IPS-11a (cell line): ENCODE data around the gene CDH4.

Experiments
- H3K4me3 ChIP-seq: one replicate; pipeline ENCODE4 v1.5.1; 2013; ENCODE audit warnings: low read depth, low read length, control low read depth

CDH4 gene

DNA sequence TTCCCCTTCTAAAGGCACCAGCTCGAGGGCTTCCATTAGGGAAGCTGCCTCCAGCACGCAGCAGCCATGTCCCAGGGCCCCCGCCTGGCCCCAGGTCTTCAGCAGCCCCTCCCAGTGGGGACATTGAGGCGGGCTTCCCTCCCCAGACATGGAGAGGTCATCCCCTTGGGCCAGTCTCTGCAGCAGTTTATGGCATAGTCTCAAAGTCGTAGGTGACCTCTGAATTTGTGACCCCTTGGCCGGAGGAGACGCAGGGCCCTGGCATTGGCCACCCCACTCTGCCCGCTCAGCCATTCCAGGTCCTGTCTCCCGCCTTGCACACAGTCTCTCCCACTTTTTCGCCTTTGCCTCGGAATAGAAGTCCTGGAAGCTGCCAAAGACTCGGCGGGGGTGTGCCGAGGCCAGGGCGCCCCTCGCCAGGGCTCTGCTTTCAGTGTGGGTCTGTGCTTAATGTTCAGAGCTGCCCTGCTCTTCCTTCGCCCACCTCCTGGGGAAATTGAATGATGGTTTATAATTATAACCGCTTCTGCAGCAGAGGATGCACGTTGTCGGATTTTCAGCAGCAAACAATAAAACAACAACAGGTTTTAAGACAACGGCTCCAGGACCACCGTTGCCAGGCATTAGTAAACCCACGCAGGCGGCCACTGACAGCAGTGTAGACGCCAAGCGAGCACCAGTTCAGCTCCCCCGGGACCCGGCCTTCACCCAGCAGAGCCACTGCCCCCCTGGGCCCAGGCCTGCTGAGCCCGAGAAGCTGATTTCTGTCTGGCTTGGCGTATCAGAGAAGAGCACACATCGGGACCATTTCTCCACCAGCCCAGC is 626.6 kb downstream of the CDH4 start:
- no peak overlapping the region for H3K4me3 ChIP-seq

DNA sequence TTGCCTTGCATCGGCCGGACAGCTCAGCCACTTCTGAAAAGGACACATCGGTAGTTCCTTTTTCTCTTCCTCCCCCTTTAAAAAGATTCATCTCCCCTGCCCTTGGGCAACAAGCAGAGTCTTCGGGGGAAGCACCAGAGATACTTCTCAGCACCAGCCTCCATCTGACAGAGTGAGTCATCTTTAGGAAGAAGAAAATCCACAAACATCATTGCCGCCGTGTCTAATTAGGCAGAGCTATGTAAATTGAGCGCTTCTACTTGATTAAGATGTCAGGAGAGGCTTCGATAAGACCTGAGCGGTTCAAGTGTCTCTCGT is 627.2 kb downstream of the CDH4 start:
- no peak overlapping the region for H3K4me3 ChIP-seq

DNA sequence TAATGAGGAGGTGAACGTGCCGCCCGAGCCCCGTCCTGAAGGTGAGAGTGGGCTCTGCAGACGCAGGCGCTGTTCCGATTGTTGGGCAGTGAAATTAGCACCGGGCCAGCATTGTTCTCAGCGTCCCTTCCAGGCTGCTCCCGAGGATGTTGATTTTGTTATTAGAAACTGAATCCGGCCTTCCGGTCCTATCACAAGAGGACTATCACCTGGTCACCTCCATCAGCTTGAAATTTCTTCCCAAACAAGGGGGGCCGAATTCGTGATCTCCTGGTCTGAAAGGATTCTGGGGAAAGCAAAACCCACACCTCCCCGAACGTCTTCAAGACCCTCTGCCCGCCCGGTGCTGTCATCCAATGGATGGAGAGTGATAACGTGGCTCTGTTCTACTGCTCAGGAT is 627.6 kb downstream of the CDH4 start:
- no peak overlapping the region for H3K4me3 ChIP-seq

DNA sequence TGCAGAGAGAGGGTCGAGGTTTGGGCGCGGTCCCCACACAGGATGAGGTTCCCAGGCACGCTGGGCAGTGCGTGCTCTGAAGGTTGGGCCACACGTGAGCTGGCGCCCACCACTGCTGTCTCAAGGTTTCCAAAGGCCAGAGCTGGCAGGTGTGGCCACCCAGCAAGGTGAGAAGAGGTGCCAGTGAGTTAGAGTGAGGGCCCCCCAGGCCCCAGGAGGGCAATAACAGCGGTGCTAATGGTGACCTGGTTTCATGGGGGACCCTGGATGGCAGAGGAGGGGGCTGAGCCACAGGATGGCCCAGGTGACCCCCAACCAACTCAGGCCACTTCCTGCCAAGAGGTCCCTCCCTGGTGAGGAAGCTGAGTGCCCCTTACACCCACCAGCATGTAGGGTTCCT is 628.6 kb downstream of the CDH4 start:
- H3K4me3 ChIP-seq = no peak overlapping the region

DNA sequence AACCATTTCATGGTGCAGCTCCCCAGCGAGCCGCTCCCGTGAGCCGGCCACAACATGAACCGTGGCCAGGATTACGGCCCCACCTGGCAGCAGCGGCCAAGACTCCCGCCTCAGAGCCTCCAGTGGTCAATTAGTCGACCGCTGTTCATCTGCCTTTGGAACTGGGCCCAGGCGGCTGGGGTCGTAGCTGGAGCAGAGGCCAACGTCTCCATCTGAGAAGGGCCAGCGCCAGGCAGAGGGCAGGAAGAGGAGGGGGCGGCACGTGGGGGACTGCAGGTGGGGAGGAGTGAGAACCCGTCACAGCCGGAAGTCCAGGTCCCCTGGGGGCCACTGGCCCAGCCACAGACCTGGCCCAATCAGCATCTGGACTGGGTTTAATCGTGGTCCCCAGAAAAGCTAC is 629.4 kb downstream of the CDH4 start:
- no peak overlapping the region for H3K4me3 ChIP-seq

DNA sequence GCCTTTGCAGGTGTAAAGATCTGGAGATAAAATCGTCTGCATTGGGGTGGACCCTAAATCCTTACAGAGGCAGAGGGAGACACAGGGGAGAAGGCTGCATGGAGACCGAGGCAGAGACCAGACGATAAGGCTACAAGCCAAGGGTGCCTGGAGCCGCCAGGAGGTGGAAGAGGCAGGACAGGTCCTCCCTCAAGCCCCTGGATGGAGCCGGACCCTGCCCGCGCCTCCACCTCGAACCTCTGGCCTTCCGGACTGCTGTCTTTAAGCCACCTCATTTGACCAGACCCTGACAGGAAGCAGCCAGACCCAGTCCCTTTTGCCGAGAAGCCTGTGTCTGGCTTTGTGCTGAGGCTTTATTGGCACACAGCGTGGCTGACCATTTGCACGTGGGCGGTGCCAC is 629.8 kb downstream of the CDH4 start:
- no peak overlapping the region for H3K4me3 ChIP-seq

DNA sequence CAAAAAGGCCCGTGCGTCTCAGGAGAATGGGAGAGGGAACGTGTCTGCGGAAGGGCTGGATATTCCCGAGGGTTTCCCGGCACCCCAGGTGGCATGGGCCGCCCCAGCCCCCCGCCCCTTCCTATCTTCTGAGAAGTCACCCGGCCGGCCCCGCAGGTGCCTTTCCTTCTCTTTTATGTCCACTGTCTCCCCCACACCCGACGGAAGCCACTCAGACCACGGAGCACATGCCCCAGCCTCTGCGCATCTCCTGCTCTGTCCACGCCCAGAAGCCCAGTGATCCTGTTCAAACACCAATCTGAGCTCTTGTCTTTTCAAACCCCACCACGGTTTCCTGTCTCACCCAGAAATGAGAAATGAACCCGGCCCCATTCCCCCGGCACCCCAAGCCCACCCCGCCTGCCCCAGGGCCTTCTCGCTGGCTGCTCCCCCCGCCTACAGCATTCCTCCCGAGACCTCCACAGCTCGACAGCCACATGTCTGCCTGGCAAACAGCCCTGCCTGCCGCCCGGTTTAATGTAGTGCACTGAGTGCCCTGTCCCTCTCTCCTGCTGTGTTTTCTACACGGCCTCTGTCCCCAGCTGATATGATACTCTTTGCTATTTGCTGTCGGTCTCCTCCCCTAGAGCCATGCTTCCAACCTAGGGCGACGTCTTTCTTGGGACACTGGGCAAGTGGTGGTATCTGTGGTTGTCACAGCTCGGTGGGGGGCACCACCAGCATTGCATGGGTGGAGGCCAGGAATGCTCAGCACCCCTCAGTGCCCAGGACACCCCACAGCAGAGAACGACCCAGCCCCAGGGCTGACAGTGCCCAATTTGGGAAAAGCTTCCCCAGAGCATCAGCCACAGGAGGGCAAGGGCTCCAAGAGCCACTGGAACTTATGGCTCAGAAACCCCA is 630.9 kb downstream of the CDH4 start:
- H3K4me3 ChIP-seq = no peak overlapping the region

DNA sequence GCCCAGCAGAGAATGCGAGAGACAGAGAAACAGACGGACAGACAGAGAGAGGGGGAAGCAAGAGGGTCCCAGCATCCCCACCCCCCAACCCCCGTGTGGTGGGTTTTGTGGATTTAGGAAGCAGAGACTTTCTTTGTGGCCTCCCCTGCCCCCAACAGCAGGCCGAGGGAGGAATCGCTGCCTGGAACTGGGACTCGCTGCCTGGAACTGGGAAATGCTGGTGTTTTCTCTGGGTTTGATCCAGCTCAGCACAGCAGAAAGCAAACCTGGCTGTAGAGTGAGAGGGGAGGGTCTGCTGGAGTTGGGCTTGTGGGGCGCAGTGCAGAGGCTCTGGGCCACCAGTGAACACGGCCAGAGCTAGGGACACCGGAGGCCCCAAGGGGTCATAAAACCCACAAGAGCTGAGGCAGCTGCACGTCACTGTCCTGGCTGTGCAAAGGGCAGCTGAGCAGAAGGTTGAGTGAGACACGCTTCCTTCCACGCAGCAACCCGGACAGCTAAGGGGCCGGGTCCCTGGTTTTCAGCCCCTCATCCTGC is 631.9 kb downstream of the CDH4 start:
- no peak overlapping the region for H3K4me3 ChIP-seq

DNA sequence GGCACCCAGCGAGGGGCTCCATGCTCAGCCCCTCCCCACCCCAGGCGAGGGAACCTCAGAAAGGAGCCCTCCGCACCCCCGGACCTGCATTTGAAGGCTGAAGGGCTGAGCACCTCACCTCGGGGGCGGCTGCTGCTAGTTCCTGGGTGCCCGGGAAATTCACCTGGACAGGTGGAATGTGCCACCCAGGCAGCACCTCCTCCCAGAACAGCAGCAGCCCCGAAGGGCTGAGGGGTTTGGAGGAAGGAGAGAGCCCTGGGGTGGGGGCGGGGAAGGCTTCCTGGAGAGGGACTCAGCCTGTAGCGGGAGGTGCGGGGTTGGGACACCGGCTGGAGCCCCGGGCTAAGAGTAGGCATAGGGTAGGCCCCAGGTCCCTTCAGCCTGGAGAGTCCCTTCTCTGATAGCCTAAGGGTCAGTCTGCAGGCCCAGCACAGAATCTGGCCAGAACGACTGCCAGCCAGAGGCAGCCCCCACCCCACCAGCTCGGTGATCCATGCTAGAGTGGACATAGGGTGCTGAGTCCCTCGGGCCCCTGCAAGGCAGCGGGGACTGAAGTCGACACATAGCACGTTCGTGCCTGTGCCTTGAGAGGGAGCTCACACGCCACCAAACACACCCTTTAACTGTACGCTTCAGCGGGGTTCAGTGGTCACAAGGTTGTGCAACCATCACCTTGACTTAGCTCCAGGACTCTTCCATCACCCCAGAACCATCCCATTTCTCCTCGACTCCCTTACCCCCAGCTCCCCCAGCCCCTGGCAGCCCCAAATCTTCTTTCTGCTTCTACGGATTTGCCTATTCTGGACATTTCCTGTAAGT is 632.7 kb downstream of the CDH4 start:
- no peak overlapping the region for H3K4me3 ChIP-seq

DNA sequence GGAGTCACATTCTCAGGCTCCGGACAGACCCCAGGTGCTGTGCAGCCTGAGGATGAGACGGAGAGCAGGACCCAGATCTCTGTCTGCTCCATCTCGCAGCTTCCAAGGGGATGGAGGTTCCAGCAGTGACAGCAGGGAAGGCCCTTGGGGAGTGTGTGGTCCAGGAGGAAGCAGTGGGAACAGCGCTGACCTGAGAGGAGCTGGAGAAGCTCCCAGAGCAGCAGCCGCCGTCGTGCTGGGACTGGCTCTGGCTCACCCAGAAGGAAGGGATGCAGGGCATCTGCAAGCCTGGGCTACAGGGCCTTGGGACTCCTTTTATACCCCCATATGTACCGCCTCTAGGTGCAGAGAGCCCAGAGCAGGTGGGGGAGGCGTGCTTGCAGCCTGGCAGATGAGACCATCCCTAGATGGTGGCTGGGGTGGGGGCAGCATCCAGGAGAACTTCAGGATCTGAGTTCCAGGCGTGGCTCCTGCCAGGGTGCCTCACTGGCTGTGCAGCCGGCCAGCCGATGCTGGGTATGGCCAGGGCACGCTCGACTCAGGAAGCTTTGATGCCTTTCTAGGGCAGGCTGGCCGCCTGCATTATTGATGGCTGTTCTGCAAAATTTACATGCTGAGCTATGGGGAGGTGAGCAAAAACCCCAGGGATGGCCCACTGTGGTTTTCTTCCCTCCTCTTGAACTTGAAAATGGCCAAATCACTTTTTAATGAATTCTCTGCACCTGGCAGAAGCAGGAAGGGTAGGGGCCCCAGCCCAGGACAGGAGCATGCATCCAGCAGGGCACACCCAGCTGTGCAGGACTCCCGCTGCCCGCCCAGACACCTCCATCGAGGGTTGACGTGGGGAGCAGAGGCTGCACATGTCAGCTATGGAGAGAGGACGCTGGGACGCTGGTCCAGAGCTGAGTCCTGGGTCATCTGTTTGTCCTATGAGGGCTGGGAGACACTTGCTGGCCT is 634.0 kb downstream of the CDH4 start:
- no peak overlapping the region for H3K4me3 ChIP-seq

DNA sequence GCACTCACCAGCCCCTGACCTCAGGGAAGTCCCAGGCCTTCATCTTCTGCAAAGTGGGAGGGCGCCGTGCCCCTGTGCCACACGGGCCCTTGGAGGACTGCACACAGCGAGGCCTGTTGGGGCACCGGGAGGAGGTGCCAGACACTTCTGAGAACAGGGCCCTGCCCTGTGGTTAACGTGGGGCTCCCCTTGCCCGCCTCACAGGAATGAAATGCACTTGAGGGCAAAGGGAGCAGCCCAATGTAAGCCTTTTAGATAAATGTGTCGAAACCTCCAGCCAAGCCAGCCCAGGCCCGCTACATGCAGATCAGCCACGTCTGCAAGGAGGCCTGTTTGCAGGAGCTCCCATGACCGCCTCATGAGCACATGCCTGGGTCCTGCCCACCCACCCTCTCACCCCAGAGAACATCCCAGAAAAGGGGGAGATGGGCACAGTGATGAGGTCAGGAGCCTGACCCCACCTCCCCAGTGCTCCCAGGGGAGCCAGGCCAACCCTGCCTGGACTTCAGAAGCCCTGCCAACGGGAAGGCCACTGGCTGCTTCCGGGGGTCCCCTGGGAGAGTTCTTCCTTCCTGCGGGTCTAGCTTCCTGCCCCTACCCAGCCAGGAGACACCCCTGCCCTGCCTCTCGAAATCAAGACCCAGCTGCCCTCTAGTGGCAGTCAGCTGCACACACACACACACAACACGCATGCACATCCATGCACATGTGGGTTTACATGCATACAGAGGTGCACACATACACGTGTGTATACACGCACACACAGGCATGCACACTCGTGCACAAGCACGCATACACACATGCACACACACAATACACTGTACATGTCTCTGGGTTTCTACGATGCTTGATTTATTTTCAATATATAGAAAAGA is 634.9 kb downstream of the CDH4 start:
- H3K4me3 ChIP-seq = no peak overlapping the region

DNA sequence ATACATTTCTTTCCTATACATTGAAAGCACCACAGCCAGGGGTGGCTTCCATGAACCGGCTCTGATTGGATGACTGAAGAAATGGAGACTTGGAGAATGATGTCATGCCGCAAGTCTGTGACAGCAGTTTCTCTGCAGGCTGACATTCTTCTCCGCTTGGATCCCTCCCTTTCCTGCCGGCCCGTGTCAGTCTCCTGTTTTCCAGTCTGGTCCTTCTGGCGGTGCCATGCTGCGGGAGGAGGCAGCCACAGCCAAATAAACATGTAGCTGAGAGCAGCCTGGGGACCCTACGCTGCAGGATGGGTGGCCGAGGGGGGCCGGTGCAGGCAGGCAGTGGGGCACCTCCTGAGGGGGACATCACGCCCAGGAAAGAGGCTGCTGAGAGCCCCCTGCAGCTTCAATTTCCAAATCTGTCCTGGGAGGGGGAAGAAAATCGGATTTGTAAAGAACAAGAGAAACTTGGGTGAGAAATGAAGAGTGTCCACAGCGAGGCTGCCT is 635.6 kb downstream of the CDH4 start:
- no peak overlapping the region for H3K4me3 ChIP-seq

DNA sequence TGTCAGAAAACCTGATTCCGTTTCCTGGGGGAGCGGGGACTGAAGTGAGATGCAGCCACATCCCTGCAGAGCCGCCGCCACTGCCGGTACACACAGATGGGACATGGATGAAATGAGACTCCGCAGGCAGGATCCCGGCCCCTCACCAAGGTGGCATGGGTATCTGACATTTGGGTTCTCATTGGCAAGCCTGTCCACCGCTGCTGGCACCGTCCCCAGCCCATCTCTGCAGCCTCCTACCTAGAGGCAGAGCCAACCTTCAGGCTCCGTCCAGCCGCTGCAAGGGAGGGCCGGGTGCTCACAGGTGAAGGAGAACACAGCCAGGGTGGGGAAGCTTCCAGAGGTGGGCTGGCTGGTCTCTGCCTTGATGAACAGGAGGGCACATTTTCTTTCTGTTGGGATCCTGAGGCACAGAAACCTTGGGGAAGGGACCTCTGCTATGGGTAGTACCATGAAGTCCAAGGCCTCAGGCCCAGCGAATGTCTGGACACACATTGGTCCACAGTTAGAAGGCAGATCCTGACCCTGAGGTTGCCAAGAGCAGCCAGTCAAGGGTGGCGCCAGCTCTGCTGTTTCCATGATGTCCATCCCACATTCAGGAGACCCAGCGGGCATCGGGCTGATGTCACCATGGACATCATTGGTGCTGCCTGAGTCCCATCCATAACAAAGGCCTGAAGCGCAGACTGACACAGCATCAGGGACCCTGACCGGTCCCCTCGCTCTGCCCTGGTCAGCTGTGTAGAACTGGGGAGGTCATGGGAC is 636.2 kb downstream of the CDH4 start:
- H3K4me3 ChIP-seq = no peak overlapping the region

DNA sequence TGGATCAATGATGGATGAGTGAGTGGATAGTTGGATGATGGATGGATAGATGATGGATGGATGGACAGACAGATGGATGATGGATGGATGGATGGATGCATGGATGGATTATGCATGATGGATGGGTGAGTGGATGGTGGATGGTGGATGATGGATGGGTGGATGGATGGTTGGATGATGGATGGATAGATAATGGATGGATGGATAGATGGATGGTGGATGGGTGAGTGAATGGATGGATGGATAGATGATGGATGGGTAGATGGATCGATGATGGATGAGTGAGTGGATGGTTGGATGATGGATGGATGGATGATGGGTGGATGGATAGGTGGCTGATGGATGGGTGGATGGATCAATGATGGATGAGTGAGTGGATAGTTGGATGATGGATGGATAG is 637.6 kb downstream of the CDH4 start:
- H3K4me3 ChIP-seq = no peak overlapping the region

DNA sequence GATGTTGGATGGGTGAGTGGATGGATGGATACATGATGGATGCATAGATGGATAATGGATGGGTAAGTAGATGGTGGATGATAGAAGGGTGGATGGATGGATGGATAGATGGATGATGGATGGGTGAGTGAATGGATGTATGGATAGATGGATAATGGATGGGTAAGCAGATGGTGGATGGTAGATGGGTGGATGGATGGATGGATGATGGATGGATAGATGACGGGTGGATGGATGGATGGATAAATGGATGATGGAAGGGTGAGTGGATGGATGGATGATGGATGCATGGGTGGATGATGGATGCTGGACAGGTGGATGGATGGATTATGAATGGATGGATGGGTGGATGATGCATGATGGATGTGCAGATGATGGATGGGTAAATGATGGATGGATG is 638.1 kb downstream of the CDH4 start:
- no peak overlapping the region for H3K4me3 ChIP-seq

DNA sequence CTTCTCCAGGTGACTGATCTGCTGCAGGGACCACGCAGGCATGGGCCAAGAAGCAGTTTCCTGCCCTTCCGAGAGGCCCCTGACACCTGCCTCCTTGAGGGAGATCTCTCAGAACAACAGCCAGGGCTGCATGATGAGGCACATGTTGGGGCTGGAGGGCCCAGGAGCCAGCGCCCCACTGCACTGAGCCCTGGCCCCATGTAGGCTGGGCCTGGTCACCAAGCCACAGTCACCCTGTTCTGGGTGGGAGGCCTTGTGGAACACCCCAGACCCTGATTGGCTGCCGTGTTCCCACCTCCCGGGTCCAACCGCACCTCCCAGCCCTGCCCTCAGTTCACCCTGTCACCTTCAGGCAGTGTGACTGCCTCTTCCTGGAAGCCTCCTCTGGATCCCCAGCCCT is 639.4 kb downstream of the CDH4 start:
- no peak overlapping the region for H3K4me3 ChIP-seq

DNA sequence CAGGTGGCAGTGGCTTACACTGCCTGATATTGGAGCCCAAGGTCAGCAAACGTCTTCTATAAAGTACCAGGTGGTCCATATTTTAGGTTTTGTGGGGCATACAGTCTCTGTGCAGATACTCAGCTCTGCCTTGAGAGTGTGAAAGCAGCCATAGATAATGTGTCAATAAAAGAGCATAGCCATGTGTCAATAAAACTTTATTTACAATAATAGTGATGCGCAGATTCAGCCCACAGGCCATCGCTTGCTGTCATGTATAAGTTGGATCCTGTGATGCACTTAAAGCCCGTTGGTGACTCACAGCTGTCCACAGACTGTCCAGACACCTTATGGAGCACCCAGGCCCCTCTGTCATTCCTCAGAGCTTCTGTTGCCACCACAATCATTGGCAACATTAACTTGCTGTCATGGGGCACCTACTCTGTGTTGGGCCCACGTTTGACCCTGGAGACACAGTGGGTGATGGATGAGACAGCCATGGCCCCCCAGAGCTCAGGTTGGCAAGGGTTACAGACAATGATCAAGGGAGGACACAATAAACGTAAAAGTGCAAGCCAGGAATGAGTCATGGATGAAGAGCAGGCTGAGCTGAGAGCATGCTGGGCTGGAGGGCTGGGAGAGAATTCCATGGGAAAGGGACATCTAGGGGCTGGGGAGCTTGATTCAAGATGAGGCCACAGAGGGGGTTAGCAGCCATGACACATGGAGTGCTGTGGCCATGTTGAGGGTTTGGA is 640.0 kb downstream of the CDH4 start:
- no peak overlapping the region for H3K4me3 ChIP-seq

DNA sequence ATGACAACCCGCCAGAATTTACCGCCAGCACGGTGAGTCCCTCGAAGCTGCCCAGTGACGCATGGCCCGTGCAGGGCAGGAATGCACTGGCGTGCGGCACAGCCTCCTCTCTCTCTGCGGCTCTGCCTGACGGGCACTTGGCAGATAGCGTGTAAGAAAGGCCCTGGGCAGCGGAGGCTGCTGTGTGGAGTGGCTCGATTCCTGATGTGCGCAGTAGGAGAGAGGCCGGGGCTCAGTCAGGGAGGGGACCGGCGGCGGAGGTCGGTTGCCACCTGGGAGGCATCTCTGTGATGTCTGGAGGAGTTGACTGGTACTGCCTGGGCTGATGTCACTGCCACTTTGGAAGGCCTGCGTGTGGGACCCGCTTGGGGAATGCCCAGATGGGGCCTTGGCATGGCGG is 643.0 kb downstream of the CDH4 start:
- H3K4me3 ChIP-seq = no peak overlapping the region
